ENCODE measurements around the gene SON.
"Not testable (repeated sequence)": the region's sequence is repeated elsewhere in the genome, so short reads cannot be mapped to it uniquely, and the experiment has no call there.

SON gene

GRCh38 chr21:33542640-33543504, at the start of gene SON:
SON (plus strand) TSS chr21:33543038; CDS start chr21:33543093, 55 bp downstream.
- DNase-seq: peak; percentile 100

GRCh38 chr21:33493756-33494155, 49.1 kb upstream of the SON start:
- DNase-seq: no peak

GRCh38 chr21:33495743-33496142, 47.1 kb upstream of the SON start:
- DNase-seq: no peak

- DNase-seq: no peak
Observed at GRCh38 chr21:33496345-33496744, 46.5 kb upstream of the SON start.

- DNase-seq: no peak
Observed at GRCh38 chr21:33505833-33506232, 37.0 kb upstream of the SON start.

GRCh38 chr21:33507003-33507402, 35.8 kb upstream of the SON start:
- DNase-seq: not testable (repeated sequence)

- no peak for DNase-seq
Observed at GRCh38 chr21:33510826-33511225, 32.0 kb upstream of the SON start.

GRCh38 chr21:33511639-33512038, 31.2 kb upstream of the SON start:
- no peak for DNase-seq

GRCh38 chr21:33512481-33512880, 30.4 kb upstream of the SON start:
- DNase-seq: no peak

GRCh38 chr21:33514229-33514628, 28.6 kb upstream of the SON start:
- no peak for DNase-seq

GRCh38 chr21:33518899-33519298, 23.9 kb upstream of the SON start:
- DNase-seq: no peak

GRCh38 chr21:33522297-33522952, 20.4 kb upstream of the SON start:
- DNase-seq: no peak

GRCh38 chr21:33522953-33523349, 19.9 kb upstream of the SON start:
- DNase-seq: no peak

- DNase-seq: no peak
Observed at GRCh38 chr21:33531007-33531406, 11.8 kb upstream of the SON start.

GRCh38 chr21:33537212-33537611, 5.6 kb upstream of the SON start:
- no peak for DNase-seq

GRCh38 chr21:33539616-33540015, 3.2 kb upstream of the SON start:
- no peak for DNase-seq

- DNase-seq: no peak
Observed at GRCh38 chr21:33540711-33541104, 2.1 kb upstream of the SON start.

- no peak for DNase-seq
Observed at GRCh38 chr21:33541105-33541711, 1.6 kb upstream of the SON start.

- peak; percentile 90 for DNase-seq
Observed at GRCh38 chr21:33541756-33542639, 840 bp upstream of the SON start, which contains the start of gene GART. GART (minus strand) TSS chr21:33542117; CDS start chr21:33539315, 2,802 bp downstream.

- no peak for DNase-seq
Observed at GRCh38 chr21:33543505-33544129, 779 bp downstream of the SON start.

GRCh38 chr21:33544451-33545195, 1.8 kb downstream of the SON start:
- no peak for DNase-seq

GRCh38 chr21:33546086-33546485, 3.2 kb downstream of the SON start:
- DNase-seq: no peak

All from islet precursor cell (in vitro differentiated cells).